Kidney (tissue), 14 donors: ENCODE data around the gene CRACDL. TPM values are rescaled to one million over a fixed set of nuclear protein-coding genes. Genes with fewer than 3 reads are reported as not detected.

Source experiments
- DNase-seq, 5 donors: peaks; one replicate each; pipeline ENCODE4 v3.0.0-alpha.2; 2013 to 2020
- FAIRE-seq: peaks from 2 replicates; lab custom pipeline; 2012; peaks lifted over from hg19 to GRCh38; lab: Jason Lieb, UNC
- H3K27ac ChIP-seq, 2 donors: one replicate each; pipeline ENCODE4 v1.7.0; 2013; ENCODE audit warnings: low read depth in 2 of 2, low read length in 2 of 2, inconsistent platforms in 1 of 2
- H3K27me3 ChIP-seq: one replicate; pipeline ENCODE4 v1.7.1; 2013; ENCODE audit warnings: low read length, inconsistent platforms; ENCODE audit not compliant: control insufficient read depth, insufficient read depth
- H3K36me3 ChIP-seq, 3 donors: one replicate each; pipeline versions ENCODE4 v1.7.0 to v1.7.1; 2013; ENCODE audit warnings: low read length in 3 of 3, control low read depth in 1 of 3, inconsistent platforms in 1 of 3; ENCODE audit not compliant: insufficient read depth in 3 of 3, control insufficient read depth in 2 of 3
- H3K4me1 ChIP-seq, 3 donors: one replicate each; pipeline versions ENCODE4 v1.7.0 to v1.7.1; 2013; ENCODE audit warnings: low read length in 3 of 3, inconsistent platforms in 1 of 3, low read depth in 1 of 3; ENCODE audit not compliant: control insufficient read depth in 2 of 3, insufficient read depth in 2 of 3
- H3K4me3 ChIP-seq, 3 donors: one replicate each; pipeline versions ENCODE4 v1.7.0 to v1.8.1; 2013; ENCODE audit warnings: low read length in 3 of 3, control low read depth in 1 of 3, inconsistent platforms in 1 of 3
- H3K9ac ChIP-seq, 3 donors: one replicate each; pipeline versions ENCODE4 v1.7.0 to v1.7.1; 2013; ENCODE audit warnings: low read length in 3 of 3, control low read depth in 1 of 3, inconsistent platforms in 1 of 3
- H3K9me3 ChIP-seq, 3 donors: one replicate each; pipeline versions ENCODE4 v1.7.0 to v1.7.1; 2013; ENCODE audit warnings: low read length in 3 of 3, control low read depth in 1 of 3, inconsistent platforms in 1 of 3; ENCODE audit not compliant: control insufficient read depth in 2 of 3, insufficient read depth in 1 of 3
- CTCF ChIP-seq: IDR thresholded peaks from 3 replicates; pipeline ENCODE4 v1.5.1; 2012; ENCODE audit warnings: mild to moderate bottlenecking, moderate library complexity, borderline replicate concordance; ENCODE audit not compliant: insufficient read depth; ENCODE audit errors: extremely low read depth
- intact Hi-C: fragments of 100-400 bp; cut with DNase I; formaldehyde crosslinking; loops from one replicate; pipeline ENCODE4 v1.11.1; 2022
- polyA plus RNA-seq: library from polyadenylated mRNA; stranded (reverse); fragments of 350-450 nt; fragmentation: Illumina TruSeq; extraction: RNeasy Lipid Tissue Mini Kit (QIAGEN cat#74804); gene quantifications from one replicate; pipeline ENCODE4 v1.2.3, GENCODE V29; 2014; ENCODE audit warnings: low read depth, low replicate concordance; ENCODE audit not compliant: insufficient read depth
- total RNA-seq: library from RNA; stranded (reverse); fragmentation: NEBNext Ultra II Directional; extraction: Animal tissue kit (Norgen Biotek cat#: 25700); gene quantifications from one replicate; pipeline ENCODE4 v1.2.1, GENCODE V29; 2021
- donor health status: control.
- donor health status: control.
- donor health status: control.
- donor health status: control.
- donor health status: control.
- donor health status: DM: yes; HTN: yes; CAD: no.
- donor health status: Normal renal cell carcinoma (clear cell type).

The CRACDL gene
- total and polyA plus RNA-seq, 2 donors from 2014 or later, result 4.3 to 14.8 TPM

- DNase-seq (no peak), FAIRE-seq (no peak)
- intact Hi-C loops, result no loop called here
- no peak for TF ChIP-seq CTCF
- Histone ChIP-seq H3K27ac (no peak overlapping the region), H3K36me3 (no peaks in the 10 kb centered on the region), H3K4me3 (no peak overlapping the region), H3K9me3 (peaks cover 0 to 2% (median 0%) of the 10 kb centered on the region in 3 donors), H3K27me3 (no peaks in the 10 kb centered on the region), H3K9ac (no peak overlapping the region), H3K4me1 (no peaks in the 10 kb centered on the region)
These were observed 23.9 kb upstream of the CRACDL start for GRCh38 chr2:98959810-98960507.

GRCh38 chr2:98952966-98953365 lies 16.9 kb upstream of the CRACDL start:
- H3K27me3 ChIP-seq, result no peaks in the 10 kb centered on the region
- DNase-seq (no peak), FAIRE-seq (no peak)
- no peaks in the 10 kb centered on the region for H3K36me3 ChIP-seq
- no peak overlapping the region for H3K9ac ChIP-seq
- H3K4me1 ChIP-seq, result no peaks in the 10 kb centered on the region
- H3K9me3 ChIP-seq, result no peaks in the 10 kb centered on the region
- H3K4me3 ChIP-seq, result no peak overlapping the region
- no peak for TF ChIP-seq CTCF
- intact Hi-C loops, result no loop called here
- no peak overlapping the region for H3K27ac ChIP-seq

GRCh38 chr2:98948956-98949739 lies 13.1 kb upstream of the CRACDL start:
- Histone ChIP-seq H3K27me3 (no peaks in the 10 kb centered on the region), H3K4me1 (no peaks in the 10 kb centered on the region), H3K9me3 (no peaks in the 10 kb centered on the region), H3K27ac (no peak overlapping the region), H3K36me3 (no peaks in the 10 kb centered on the region), H3K9ac (no peak overlapping the region), H3K4me3 (no peak overlapping the region)
- no peak for FAIRE-seq
- TF ChIP-seq CTCF, result no peak
- intact Hi-C loops, result no loop called here
- no peak for DNase-seq
